Stomach (tissue), 9 donors: ENCODE results near the gene C22orf23. TPM values are rescaled to one million over a fixed set of nuclear protein-coding genes. Genes with fewer than 3 reads are reported as not detected.

Experiments
- DNase-seq, 2 donors: peaks; one replicate each; pipeline versions ENCODE4 v3.0.0 to v3.0.0-alpha.2; 2013 to 2019
- H3K27ac ChIP-seq, 5 donors: fragments of 200-600 bp in 4 of 5; sonication (generic) in 4 of 5; one replicate each; pipeline ENCODE4 v1.5.1; 2013 to 2019; ENCODE audit warnings: mild to moderate bottlenecking in 1 of 5, moderate library complexity in 1 of 5
- H3K27me3 ChIP-seq, 3 donors: fragments of 200-600 bp; sonication (generic); one replicate each; pipeline ENCODE4 v1.5.1; 2017 to 2019; ENCODE audit warnings: mixed run types in 1 of 3
- H3K36me3 ChIP-seq, 4 donors: fragments of 200-600 bp; sonication (generic); 1 replicate in 3 of 4; 2 replicates in 1 of 4; pipeline ENCODE4 v1.5.1; 2016 to 2019
- H3K4me1 ChIP-seq, 4 donors: fragments of 200-600 bp; sonication (generic); one replicate each; pipeline ENCODE4 v1.5.1; 2016 to 2019
- H3K4me3 ChIP-seq, 4 donors: fragments of 200-600 bp; sonication (generic) in 3 of 4; one replicate each; pipeline ENCODE4 v1.5.1; 2016 to 2019; ENCODE audit warnings: mild to moderate bottlenecking in 1 of 4
- H3K9me3 ChIP-seq, 4 donors: fragments of 200-600 bp; sonication (generic); one replicate each; pipeline ENCODE4 v1.5.1; 2016 to 2019
- CTCF ChIP-seq, 7 experiments: fragments of 450-650 bp in 4 of 7; fragments of 200-600 bp in 3 of 7; sonication (generic) in 3 of 7; IDR thresholded peaks; one replicate each; pipeline ENCODE4 v1.5.1; 2016 to 2019; ENCODE audit warnings: antibody characterized with exemption in 7 of 7, control low read depth in 2 of 7, mild to moderate bottlenecking in 1 of 7
- EP300 ChIP-seq: sonication (generic); formaldehyde crosslinking; IDR thresholded peaks from one replicate; pipeline ENCODE4 v1.6.1; 2017; ENCODE audit warnings: antibody characterized with exemption
- POLR2A ChIP-seq, 4 donors: fragments of 450-650 bp; IDR thresholded peaks; one replicate each; pipeline ENCODE4 v1.6.1; 2016; ENCODE audit warnings: antibody characterized with exemption in 4 of 4, control low read depth in 2 of 4, mild to moderate bottlenecking in 1 of 4, moderate library complexity in 1 of 4
- POLR2AphosphoS5 ChIP-seq, 3 donors: sonication (generic); formaldehyde crosslinking; IDR thresholded peaks; one replicate each; pipeline ENCODE4 v1.6.1; 2016; ENCODE audit warnings: antibody characterized with exemption in 3 of 3
- WGBS, 5 donors: extraction: QIAGEN DNeasy Blood & Tissue Kit in 3 of 5; methylation state at CpG; one replicate each; pipeline versions ENCODE4 v1.1.5 to v1.1.7; 2013 to 2018; 5-methylcytosine and 5-hydroxymethylcytosine counted together
- intact Hi-C: fragments of 100-400 bp; cut with DNase I; formaldehyde crosslinking; loops from one replicate; pipeline ENCODE4 v1.15.1; 2023; ENCODE audit warnings: low total_unique reads
- polyA plus RNA-seq, 3 donors: library from polyadenylated mRNA; stranded (reverse); fragments of 200-250 nt; gene quantifications; one replicate each; pipeline ENCODE4 v1.2.3, GENCODE V29; 2013
- total RNA-seq, 5 donors: library from RNA; depleted of rRNA; stranded (reverse); fragments of >200 nt; gene quantifications; one replicate each; pipeline versions ENCODE4 v1.1.0 to v1.2.3, GENCODE V29; 2014 to 2016
- donor health status: healthy with polysubstance abuse.
- donor health status: Bipolar disorder and iron deficiency.
- donor health status: healthy.

Gene C22orf23
- total and polyA plus RNA-seq, 8 donors: 0.18 to 1.2 (median 0.31) TPM; not detected in 5

DNA sequence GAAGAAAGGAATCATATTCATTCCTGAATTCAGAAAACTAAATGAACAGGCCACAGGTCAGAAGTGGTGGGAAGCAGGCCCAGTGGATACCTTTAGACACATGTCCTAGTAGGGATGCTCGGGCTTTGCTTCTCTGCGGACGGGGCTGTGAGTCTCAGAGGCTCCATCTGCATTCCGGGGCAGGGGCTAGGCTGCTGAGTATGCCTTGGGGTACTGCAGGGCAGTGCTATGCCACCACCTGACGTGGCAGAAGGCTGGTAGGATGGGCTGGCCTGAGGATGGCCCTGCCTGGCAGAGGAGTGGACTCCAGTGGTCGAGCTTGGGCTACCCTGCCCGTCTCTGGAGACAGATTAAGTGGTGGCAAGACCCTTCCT lies 9.6 kb downstream of the C22orf23 start:
- Histone ChIP-seq H3K27ac (no peak overlapping the region), H3K36me3 (peaks cover 27 to 60% (median 56%) of the 10 kb centered on the region in 4 donors), H3K27me3 (no peaks in the 10 kb centered on the region), H3K4me3 (no peak overlapping the region), H3K4me1 (peaks cover 0 to 11% (median 2%) of the 10 kb centered on the region in 4 donors), H3K9me3 (no peaks in the 10 kb centered on the region)
- DNase-seq: no peak
- no peak for TF ChIP-seq POLR2AphosphoS5 (IDR thresholded peaks at IDR 0.05)
- no peak for TF ChIP-seq POLR2A (IDR thresholded peaks at IDR 0.05)
- TF ChIP-seq CTCF (IDR thresholded peaks at IDR 0.05): no peak
- no peak for TF ChIP-seq EP300
- intact Hi-C loops: no loop called here
- WGBS, 5 donors: 67 to 86% (median 71%) methylated on average over 7 of the region's 7 CpGs

- DNase-seq: no peak
- TF ChIP-seq POLR2AphosphoS5 (IDR thresholded peaks at IDR 0.05): no peak
- TF ChIP-seq POLR2A (IDR thresholded peaks at IDR 0.05): no peak
- TF ChIP-seq EP300: no peak
- TF ChIP-seq CTCF (IDR thresholded peaks at IDR 0.05): no peak
- Histone ChIP-seq H3K9me3 (no peaks in the 10 kb centered on the region), H3K27ac (no peak overlapping the region), H3K4me3 (no peak overlapping the region), H3K27me3 (no peaks in the 10 kb centered on the region), H3K36me3 (peaks cover 31 to 65% (median 61%) of the 10 kb centered on the region in 4 donors), H3K4me1 (peaks cover 0 to 11% (median 2%) of the 10 kb centered on the region in 4 donors)
- 62 to 72% (median 68%) methylated on average over 12 of the region's 12 CpGs for WGBS, 5 donors
- intact Hi-C loops: no loop called here
These were observed 10.1 kb downstream of the C22orf23 start for GRCh38 chr22:37943136-37943824.

DNA sequence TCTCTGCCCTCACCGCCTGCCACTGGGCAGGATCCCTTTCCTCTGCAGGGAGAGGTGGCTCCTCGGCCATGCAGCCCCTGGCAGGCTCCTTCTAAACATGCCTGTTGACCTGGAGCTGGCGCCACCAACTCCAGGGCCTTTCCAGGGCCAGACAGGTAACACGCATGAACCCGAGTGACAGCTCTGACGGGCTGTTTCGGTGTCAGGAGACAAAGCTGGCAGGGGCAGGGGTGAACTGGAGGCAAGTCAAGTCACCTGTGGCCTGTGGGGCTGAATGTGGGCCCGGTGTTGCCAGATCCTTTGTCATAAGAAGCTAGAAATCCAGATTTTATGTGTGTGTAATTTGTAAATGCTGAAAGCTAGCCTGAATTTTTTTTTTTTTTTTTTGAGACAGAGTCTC lies 11.3 kb downstream of the C22orf23 start:
- H3K27ac ChIP-seq: no peak overlapping the region
- intact Hi-C loops: no loop called here
- peaks cover 42 to 77% (median 73%) of the 10 kb centered on the region in 4 donors for H3K36me3 ChIP-seq

More for the DNA sequence above, 11.3 kb downstream of the C22orf23 start:
- Histone ChIP-seq H3K9me3 (no peaks in the 10 kb centered on the region), H3K27me3 (no peaks in the 10 kb centered on the region), H3K4me1 (peaks cover 0 to 11% (median 2%) of the 10 kb centered on the region in 4 donors), H3K4me3 (no peak overlapping the region)
- 94 to 100% (median 96%) methylated on average over 2 to 8 of the region's 8 CpGs for WGBS, 5 donors
- DNase-seq: no peak
- TF ChIP-seq POLR2AphosphoS5 (IDR thresholded peaks at IDR 0.05) (no peak), EP300 (no peak), CTCF (IDR thresholded peaks at IDR 0.05) (no peak), POLR2A (IDR thresholded peaks at IDR 0.05) (no peak)
